ENCODE results near the gene AP4B1.

AP4B1 gene

DNA sequence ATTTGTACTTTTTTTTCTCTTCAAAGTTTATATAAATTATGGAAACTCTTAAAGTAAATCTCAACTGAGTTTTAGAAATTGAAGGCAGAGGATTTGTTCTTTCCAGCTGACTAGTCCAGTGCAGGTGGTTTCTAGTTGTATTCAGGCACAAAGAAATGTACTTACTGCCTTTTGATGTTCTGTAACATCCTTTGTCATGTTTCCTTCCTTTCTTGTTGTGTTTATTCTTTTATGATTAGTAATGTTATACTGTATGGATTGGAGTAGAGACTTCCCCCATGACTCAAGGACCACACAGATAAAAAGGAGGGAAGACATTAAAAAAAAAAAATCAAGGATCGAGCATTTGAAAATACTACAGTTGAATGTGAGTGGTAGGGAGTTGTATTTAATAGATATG, 32.5 kb upstream of the AP4B1 start:
- TF ChIP-seq ZFX (IDR thresholded peaks at IDR 0.05; ENCODE audit: borderline replicate concordance): no peak
- TF ChIP-seq CTCF (IDR thresholded peaks at IDR 0.05): no peak
- H3K27ac ChIP-seq: no peak overlapping the region

GRCh38 chr1:113935970-113936369, 31.4 kb upstream of the AP4B1 start:
- no peak overlapping the region for H3K27ac ChIP-seq
- TF ChIP-seq ZFX (IDR thresholded peaks at IDR 0.05; ENCODE audit: borderline replicate concordance) (no peak), CTCF (IDR thresholded peaks at IDR 0.05) (no peak)

DNA sequence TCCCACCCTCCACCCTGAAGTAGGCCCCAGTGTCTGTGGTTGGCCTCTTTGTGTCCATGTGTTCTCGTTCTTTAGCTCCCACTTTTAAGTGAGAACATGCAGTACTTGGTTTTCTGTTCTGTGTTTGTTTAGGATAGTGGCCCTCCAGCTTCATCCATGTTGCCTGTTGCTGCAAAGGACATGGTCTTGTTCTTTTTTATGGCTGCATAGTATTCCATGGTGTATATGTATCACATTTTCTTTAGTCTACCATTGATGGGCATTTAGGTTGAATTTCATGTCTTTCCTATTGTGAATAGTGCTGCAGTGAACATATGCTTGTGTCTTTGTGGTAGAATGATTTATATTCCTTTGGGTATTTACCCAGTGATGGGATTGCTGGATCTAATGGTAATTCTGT, 30.6 kb upstream of the AP4B1 start:
- no peak overlapping the region for H3K27ac ChIP-seq
- TF ChIP-seq ZFX (IDR thresholded peaks at IDR 0.05; ENCODE audit: borderline replicate concordance) (no peak), CTCF (IDR thresholded peaks at IDR 0.05) (no peak)

- TF ChIP-seq CTCF (IDR thresholded peaks at IDR 0.05) (no peak), ZFX (IDR thresholded peaks at IDR 0.05; ENCODE audit: borderline replicate concordance) (no peak)
- no peak overlapping the region for H3K27ac ChIP-seq
These were observed 30.0 kb upstream of the AP4B1 start for GRCh38 chr1:113934511-113935055.

DNA sequence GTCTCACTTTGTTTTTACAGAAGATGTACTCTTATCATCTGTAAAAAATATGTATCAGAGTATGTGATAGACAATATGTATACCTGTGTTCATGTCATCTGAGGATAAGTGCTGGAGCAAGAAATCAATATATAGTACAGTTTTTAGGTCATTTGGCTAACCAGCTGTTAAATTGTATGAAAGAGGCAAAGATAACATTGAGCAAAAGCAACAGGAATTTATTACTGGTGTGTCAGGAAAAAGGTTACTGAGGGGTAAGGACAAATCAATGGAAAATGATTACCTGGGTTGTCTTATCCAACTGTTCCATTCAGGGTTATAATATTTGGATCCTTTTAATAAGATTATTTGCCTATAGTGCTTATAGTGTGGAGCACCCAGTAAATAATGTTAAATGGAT, 29.4 kb upstream of the AP4B1 start:
- H3K27ac ChIP-seq: no peak overlapping the region
- TF ChIP-seq CTCF (IDR thresholded peaks at IDR 0.05): no peak
- TF ChIP-seq ZFX (IDR thresholded peaks at IDR 0.05; ENCODE audit: borderline replicate concordance): no peak

GRCh38 chr1:113931451-113931851, 26.9 kb upstream of the AP4B1 start:
- H3K27ac ChIP-seq: no peak overlapping the region

More at GRCh38 chr1:113931451-113931851, 26.9 kb upstream of the AP4B1 start:
- TF ChIP-seq CTCF (IDR thresholded peaks at IDR 0.05) (no peak), ZFX (IDR thresholded peaks at IDR 0.05; ENCODE audit: borderline replicate concordance) (no peak)

Measured in 22Rv1 (cell line).